ENCODE results near the gene SOX9. TPM values are rescaled to one million over a fixed set of nuclear protein-coding genes. Genes with fewer than 3 reads are reported as not detected.

The SOX9 gene
- total and polyA plus RNA-seq, 9 of the 15 experiments (the other 6 are each of a cell fraction or from before 2014, with no cell fraction given), result 0.04 TPM; not detected in 8

- no peak for TF ChIP-seq CREB1 (IDR thresholded peaks at IDR 0.05)
- no peak for TF ChIP-seq CREB1 (CRISPR knock-in tag; IDR thresholded peaks at IDR 0.05)
- TF ChIP-seq CBFB (CRISPR knock-in tag; IDR thresholded peaks at IDR 0.05), result no peak
- TF ChIP-seq TAF7 (tag; IDR thresholded peaks at IDR 0.05), result no peak
Observed at GRCh38 chr17:72122010-72122764, 1.4 kb downstream of the SOX9 start (continued).

DNA sequence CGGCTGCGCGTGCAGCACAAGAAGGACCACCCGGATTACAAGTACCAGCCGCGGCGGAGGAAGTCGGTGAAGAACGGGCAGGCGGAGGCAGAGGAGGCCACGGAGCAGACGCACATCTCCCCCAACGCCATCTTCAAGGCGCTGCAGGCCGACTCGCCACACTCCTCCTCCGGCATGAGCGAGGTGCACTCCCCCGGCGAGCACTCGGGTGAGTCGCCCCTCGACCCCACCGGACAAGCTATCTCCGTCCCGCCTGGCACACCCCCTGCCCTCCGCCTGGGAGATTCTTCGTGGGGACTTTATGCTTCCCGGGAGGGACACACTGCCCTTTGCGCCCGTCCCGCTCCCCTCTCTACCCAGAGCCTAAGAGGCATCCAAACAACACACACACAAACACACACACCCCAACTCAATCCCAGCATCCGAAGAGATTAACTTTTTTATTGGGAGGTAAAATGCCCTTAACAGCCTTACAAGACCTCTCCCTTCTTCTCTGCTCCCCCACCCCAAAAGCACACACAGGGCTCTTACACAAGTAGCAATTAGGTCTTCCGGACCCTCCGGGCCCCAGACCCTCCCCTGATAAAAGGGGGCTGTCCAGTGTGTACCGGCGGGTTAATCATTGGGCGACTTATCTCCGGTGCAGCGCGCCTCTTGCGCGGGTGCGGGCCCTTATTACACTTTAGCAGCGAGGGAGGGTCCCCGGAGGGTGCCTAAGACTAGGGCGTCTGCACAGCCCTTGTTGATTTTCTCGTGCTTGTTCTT, 2.1 kb downstream of the SOX9 start:
- DNase-seq (ENCODE audit: extremely low read depth in 1 of 4, low spot score in 3 of 4) (no peak), ATAC-seq (no peak), FAIRE-seq (no peak)
- no peak overlapping the region for H3K27ac ChIP-seq (ENCODE audit: extremely low read depth, low read depth, low read length)
- BruUV-seq (replicated peaks), result no TSS peak
- no peaks in the 10 kb centered on the region for H3K9me3 ChIP-seq (replicated peaks; ENCODE audit: control insufficient read depth, insufficient read depth, low read depth, low read length)
- no peak overlapping the region for H3K4me3 ChIP-seq
- H3K9ac ChIP-seq (ENCODE audit: insufficient read depth in 1 of 2, low read depth in 2 of 2, low read length in 2 of 2), result no peak overlapping the region
- no peaks in the 10 kb centered on the region for H3K9me1 ChIP-seq (ENCODE audit: control insufficient read depth, insufficient read depth, low read length)
- intact Hi-C loops (cut with micrococcal nuclease), result no loop called here
- H4K20me1 ChIP-seq (replicated peaks; ENCODE audit: control insufficient read depth, insufficient read depth, low read length), result no peaks in the 10 kb centered on the region
- ChIA-PET CTCF (ENCODE audit: low intra/inter-chr PET ratio) (no interaction called here), POLR2A (no interaction called here)
- no peaks in the 10 kb centered on the region for H3K36me3 ChIP-seq (ENCODE audit: control insufficient read depth, insufficient read depth, low read length)
- H3K27me3 ChIP-seq (ENCODE audit: control insufficient read depth in 2 of 2, insufficient read depth in 2 of 2, low read length in 2 of 2), result peaks cover 0 to 22% of the 10 kb centered on the region in 2 experiments; a peak in 2 of 5 replicates
- no peak overlapping the region for H3K4me2 ChIP-seq (ENCODE audit: insufficient read depth, low read length)
- in situ Hi-C loops (cut with MboI), result no loop called here
- 4% methylated on average over 25 of the region's 48 CpGs for WGBS (ENCODE audit: insufficient coverage, low coverage, missing lambda C conversion rate)
- peaks cover 0 to 5% of the 10 kb centered on the region in 2 experiments; a peak in 1 of 5 replicates for H3K4me1 ChIP-seq (replicated peaks in 1 of 2; ENCODE audit: control insufficient read depth in 2 of 2, insufficient read depth in 2 of 2, low read length in 2 of 2)
- no peak overlapping the region for H2AFZ ChIP-seq (ENCODE audit: low read depth, low read length)
- no peaks in the 10 kb centered on the region for H3K79me2 ChIP-seq (ENCODE audit: control insufficient read depth, insufficient read depth, low read length)
- no peak for TF ChIP-seq SRSF9 (IDR thresholded peaks at IDR 0.05; ENCODE audit: borderline replicate concordance, low read depth, low read length)
- TF ChIP-seq CGGBP1 (CRISPR knock-in tag; IDR thresholded peaks at IDR 0.05), result no peak
- no peak for TF ChIP-seq ETV1 (tag; conservative IDR thresholded peaks at IDR 0.05; ENCODE audit: low read depth)
- TF ChIP-seq POLR3G (IDR thresholded peaks at IDR 0.05; ENCODE audit: extremely low read depth, insufficient read length, insufficient replicate concordance), result no peak
- no peak for TF ChIP-seq MYBL2 (IDR thresholded peaks at IDR 0.05; ENCODE audit: low read depth)
- no peak for TF ChIP-seq MYBL2 (CRISPR knock-in tag; IDR thresholded peaks at IDR 0.05; ENCODE audit: borderline replicate concordance)
- no peak for TF ChIP-seq NCOA6 (IDR thresholded peaks at IDR 0.05)
- no peak for TF ChIP-seq BRF2 (IDR thresholded peaks at IDR 0.05; ENCODE audit: borderline replicate concordance, insufficient read depth, insufficient read length)
- no peak for TF ChIP-seq LCOR (CRISPR knock-in tag; IDR thresholded peaks at IDR 0.05)
- no peak for TF ChIP-seq POLR2AphosphoS5 (IDR thresholded peaks at IDR 0.05; ENCODE audit: control insufficient read depth, insufficient read depth, low read depth, low read length)
- no peak for TF ChIP-seq MIER1 (IDR thresholded peaks at IDR 0.05; ENCODE audit: low read depth)
- TF ChIP-seq HNRNPLL (IDR thresholded peaks at IDR 0.05; ENCODE audit: low read depth, low read length, poor library complexity, severe bottlenecking), result no peak
- TF ChIP-seq SMAD4 (CRISPR knock-in tag; conservative IDR thresholded peaks at IDR 0.05), result no peak
- no peak for TF ChIP-seq TBL1XR1 (IDR thresholded peaks at IDR 0.05; ENCODE audit: low read length in 2 of 2)
- no peak for TF ChIP-seq ZNF263 (CRISPR knock-in tag; IDR thresholded peaks at IDR 0.05; ENCODE audit: borderline replicate concordance)

All from K562 (cell line).